HG03159 (cell line): ENCODE results near the gene LCN15.
"Not testable (repeated sequence)": the region's sequence is repeated elsewhere in the genome, so short reads cannot be mapped to it uniquely, and the experiment has no call there.

Experiments used
- ATAC-seq: cut with Tn5 transposase; IDR thresholded peaks from one replicate; pipeline ENCODE4 v1.9.1; 2021; ENCODE audit warnings: mild to moderate bottlenecking, moderate library complexity; ENCODE audit not compliant: unreplicated experiment

Gene LCN15

GRCh38 chr9:136756836-136757235 is 7.5 kb downstream of the LCN15 start:
- ATAC-seq: no peak

GRCh38 chr9:136756134-136756438 is 8.2 kb downstream of the LCN15 start:
- no peak for ATAC-seq

GRCh38 chr9:136755302-136756133 is 8.8 kb downstream of the LCN15 start:
- ATAC-seq: not testable (repeated sequence)

- ATAC-seq: no peak
These were observed 9.6 kb downstream of the LCN15 start for GRCh38 chr9:136754626-136755301.

- no peak for ATAC-seq
These were observed 10.2 kb downstream of the LCN15 start for GRCh38 chr9:136754059-136754572.

GRCh38 chr9:136753371-136754058 is 10.8 kb downstream of the LCN15 start:
- ATAC-seq: no peak

GRCh38 chr9:136751814-136752213 is 12.5 kb downstream of the LCN15 start:
- ATAC-seq: no peak

- no peak for ATAC-seq
These were observed 13.1 kb downstream of the LCN15 start for GRCh38 chr9:136751244-136751643.

- no peak for ATAC-seq
These were observed 13.8 kb downstream of the LCN15 start for GRCh38 chr9:136750526-136750925.

GRCh38 chr9:136748666-136749611 is 15.4 kb downstream of the LCN15 start:
- no peak for ATAC-seq

- ATAC-seq: no peak
These were observed 16.1 kb downstream of the LCN15 start, which contains the start of gene LCN6 for GRCh38 chr9:136748201-136748600. Gene LCN6 (minus strand): TSS chr9:136748525. CDS start chr9:136748483, 42 bp downstream.

GRCh38 chr9:136747161-136748060 is 16.9 kb downstream of the LCN15 start:
- ATAC-seq: no peak

GRCh38 chr9:136746621-136747020 is 17.7 kb downstream of the LCN15 start:
- ATAC-seq: no peak

- no peak for ATAC-seq
These were observed 18.2 kb downstream of the LCN15 start for GRCh38 chr9:136746155-136746490.

- ATAC-seq: no peak
These were observed 18.7 kb downstream of the LCN15 start for GRCh38 chr9:136745389-136746154.

- no peak for ATAC-seq
These were observed 19.5 kb downstream of the LCN15 start for GRCh38 chr9:136744773-136745172.

- no peak for ATAC-seq
These were observed 20.6 kb downstream of the LCN15 start for GRCh38 chr9:136743639-136744211.

GRCh38 chr9:136742591-136743391 is 21.5 kb downstream of the LCN15 start, which contains the start of gene LCN10:
Gene LCN10 (minus strand): TSS chr9:136742940. CDS start chr9:136742903, 37 bp downstream.
- no peak for ATAC-seq
